Prostate gland (tissue), 2 donors: Measurements from ENCODE around the gene C4orf50. TPM values are rescaled to one million over a fixed set of nuclear protein-coding genes. Genes with fewer than 3 reads are reported as not detected.

Source experiments
- DNase-seq: peaks from one replicate; pipeline ENCODE4 v3.0.0-alpha.2; 2019; ENCODE audit warnings: low spot score
- H3K27ac ChIP-seq, 2 donors: fragments of 200-600 bp; sonication (generic); 2 replicates each; pipeline ENCODE4 v1.5.1; 2017 to 2019
- H3K27me3 ChIP-seq: fragments of 200-600 bp; sonication (generic); replicated peaks from 2 replicates; pipeline ENCODE4 v1.5.1; 2019; ENCODE audit not compliant: insufficient read depth
- H3K36me3 ChIP-seq, 2 donors: fragments of 200-600 bp; sonication (generic); 1 replicate in 1 of 2; 2 replicates in 1 of 2; pipeline versions ENCODE4 v1.5.1 to v1.8.1; 2017 to 2019
- H3K4me1 ChIP-seq: fragments of 200-600 bp; sonication (generic); replicated peaks from 2 replicates; pipeline ENCODE4 v1.5.1; 2019
- H3K4me3 ChIP-seq, 2 donors: fragments of 200-600 bp; sonication (generic); 2 replicates each; pipeline ENCODE4 v1.5.1; 2017 to 2019
- H3K9me3 ChIP-seq: fragments of 200-600 bp; sonication (generic); 2 replicates; pipeline ENCODE4 v1.5.1; 2017
- POLR2A ChIP-seq: fragments of 450-650 bp; IDR thresholded peaks from one replicate; pipeline ENCODE4 v1.6.1; 2016; ENCODE audit warnings: antibody characterized with exemption, mild to moderate bottlenecking
- POLR2AphosphoS5 ChIP-seq: sonication (generic); formaldehyde crosslinking; IDR thresholded peaks from one replicate; pipeline ENCODE4 v1.6.1; 2017; ENCODE audit warnings: antibody characterized with exemption
- WGBS: methylation state at CpG from one replicate; pipeline ENCODE4 v1.1.5; 2018; 5-methylcytosine and 5-hydroxymethylcytosine counted together
- intact Hi-C: fragments of 100-400 bp; cut with DNase I; formaldehyde crosslinking; loops from one replicate; pipeline ENCODE4 v1.14.2; 2022
- total RNA-seq, 2 donors: library from RNA; depleted of rRNA; stranded (reverse); fragments of >200 nt; gene quantifications; one replicate each; pipeline ENCODE4 v1.1.0, GENCODE V29; 2016
- TF ChIP-seq, protein P1 (sequence below), 4 experiments: fragments of 200-600 bp in 2 of 4; fragments of 450-650 bp in 2 of 4; sonication (generic) in 2 of 4; IDR thresholded peaks; 1 replicate in 3 of 4; 2 replicates in 1 of 4; pipeline ENCODE4 v1.5.1; 2016 to 2019; ENCODE audit warnings: antibody characterized with exemption in 4 of 4, mild to moderate bottlenecking in 2 of 4, moderate library complexity in 2 of 4

Gene C4orf50
- total RNA-seq, 2 donors from 2014 or later = 0.87 to 2.8 TPM

DNA sequence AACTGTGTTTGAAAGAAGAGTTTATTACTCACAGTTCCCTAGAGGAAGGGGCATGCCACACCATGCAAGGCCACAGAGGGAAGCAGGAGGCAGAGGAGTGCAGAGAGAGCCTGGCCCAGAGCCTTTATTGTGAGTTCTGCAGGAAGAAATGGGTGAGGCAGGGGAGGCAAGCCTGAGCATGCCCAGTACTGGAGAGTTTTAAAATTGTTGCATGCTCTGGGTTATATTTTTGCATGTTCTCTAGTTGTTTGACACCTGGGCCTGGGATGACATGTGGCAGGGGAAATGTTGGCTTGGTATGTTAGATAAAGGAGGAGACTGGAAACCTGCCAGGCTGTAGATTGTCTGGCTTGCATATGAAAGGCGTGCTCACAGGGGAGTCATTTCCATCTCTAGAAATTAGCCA, 105.6 kb downstream of the C4orf50 start:
- intact Hi-C loops = no loop called here
- H3K36me3 ChIP-seq = no peaks in the 10 kb centered on the region
- no peak for DNase-seq
- no peaks in the 10 kb centered on the region for H3K4me1 ChIP-seq
- TF ChIP-seq, protein P1, sequence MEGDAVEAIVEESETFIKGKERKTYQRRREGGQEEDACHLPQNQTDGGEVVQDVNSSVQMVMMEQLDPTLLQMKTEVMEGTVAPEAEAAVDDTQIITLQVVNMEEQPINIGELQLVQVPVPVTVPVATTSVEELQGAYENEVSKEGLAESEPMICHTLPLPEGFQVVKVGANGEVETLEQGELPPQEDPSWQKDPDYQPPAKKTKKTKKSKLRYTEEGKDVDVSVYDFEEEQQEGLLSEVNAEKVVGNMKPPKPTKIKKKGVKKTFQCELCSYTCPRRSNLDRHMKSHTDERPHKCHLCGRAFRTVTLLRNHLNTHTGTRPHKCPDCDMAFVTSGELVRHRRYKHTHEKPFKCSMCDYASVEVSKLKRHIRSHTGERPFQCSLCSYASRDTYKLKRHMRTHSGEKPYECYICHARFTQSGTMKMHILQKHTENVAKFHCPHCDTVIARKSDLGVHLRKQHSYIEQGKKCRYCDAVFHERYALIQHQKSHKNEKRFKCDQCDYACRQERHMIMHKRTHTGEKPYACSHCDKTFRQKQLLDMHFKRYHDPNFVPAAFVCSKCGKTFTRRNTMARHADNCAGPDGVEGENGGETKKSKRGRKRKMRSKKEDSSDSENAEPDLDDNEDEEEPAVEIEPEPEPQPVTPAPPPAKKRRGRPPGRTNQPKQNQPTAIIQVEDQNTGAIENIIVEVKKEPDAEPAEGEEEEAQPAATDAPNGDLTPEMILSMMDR (IDR thresholded peaks at IDR 0.05) = no peak
- no peak for TF ChIP-seq POLR2A
- no peak for TF ChIP-seq POLR2AphosphoS5
- H3K27ac ChIP-seq = no peak overlapping the region
- no peak overlapping the region for H3K4me3 ChIP-seq
- 71% methylated on average over 1 of the region's 1 CpG for WGBS
- no peaks in the 10 kb centered on the region for H3K9me3 ChIP-seq
- H3K27me3 ChIP-seq = no peaks in the 10 kb centered on the region

DNA sequence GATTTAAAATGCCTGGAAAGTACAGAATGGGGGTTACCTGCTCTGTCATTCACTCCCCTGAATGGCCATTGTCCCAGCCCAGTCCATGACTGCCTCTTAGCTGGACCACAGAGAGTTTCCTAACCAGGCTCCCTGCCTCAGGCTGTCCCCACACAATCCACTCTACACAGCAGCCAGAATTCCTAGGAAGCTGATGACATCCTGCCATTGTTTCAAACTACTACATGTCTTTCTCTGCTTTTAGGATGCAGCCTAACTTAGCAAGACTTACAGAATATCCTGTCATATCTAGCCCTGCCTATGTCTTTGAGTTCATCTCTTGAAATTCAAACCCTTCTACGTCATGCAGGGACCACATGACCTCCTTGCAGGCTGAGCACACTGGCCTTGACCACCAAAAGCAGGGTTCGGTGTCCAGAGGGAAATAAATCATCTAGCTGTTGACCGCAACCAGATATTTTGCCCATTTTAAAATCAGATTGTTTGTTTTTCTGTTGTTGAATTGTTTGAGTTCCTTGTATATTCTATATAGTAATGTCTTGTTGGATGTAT, 109.3 kb downstream of the C4orf50 start:
- DNase-seq = no peak
- intact Hi-C loops = no loop called here
- H3K27ac ChIP-seq = no peak overlapping the region
- no peaks in the 10 kb centered on the region for H3K4me1 ChIP-seq
- no peaks in the 10 kb centered on the region for H3K36me3 ChIP-seq
- peaks cover 4% of the 10 kb centered on the region for H3K27me3 ChIP-seq
- WGBS = 65% methylated on average over 3 of the region's 3 CpGs
- TF ChIP-seq, protein P1 (IDR thresholded peaks at IDR 0.05) = no peak
- TF ChIP-seq POLR2A (no peak), POLR2AphosphoS5 (no peak)
- H3K9me3 ChIP-seq = no peaks in the 10 kb centered on the region
- H3K4me3 ChIP-seq = no peak overlapping the region

DNA sequence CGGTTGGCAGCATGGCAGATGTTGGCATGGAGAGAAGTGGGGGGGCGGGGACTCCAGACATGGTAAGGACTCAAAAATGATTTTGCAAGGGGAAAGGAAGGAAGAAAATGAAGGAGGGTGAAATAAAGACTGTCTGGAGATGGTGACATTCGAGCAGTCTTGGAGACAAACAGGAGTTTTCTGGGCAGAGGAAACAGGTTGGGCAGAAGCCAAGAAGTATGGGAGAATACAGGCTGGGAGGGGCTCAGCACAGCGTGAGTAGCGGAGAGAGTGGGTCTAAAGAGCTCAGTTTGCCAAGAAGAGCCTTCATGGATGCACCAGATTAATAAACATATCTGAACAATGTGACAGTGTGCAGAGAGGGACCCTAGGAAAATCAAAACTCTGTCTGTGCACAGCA, 112.0 kb downstream of the C4orf50 start:
- no peak for DNase-seq
- H3K4me3 ChIP-seq = no peak overlapping the region
- no peaks in the 10 kb centered on the region for H3K9me3 ChIP-seq
- no peaks in the 10 kb centered on the region for H3K36me3 ChIP-seq
- no peak for TF ChIP-seq POLR2AphosphoS5
- TF ChIP-seq, protein P1 (IDR thresholded peaks at IDR 0.05) = no peak
- no peak for TF ChIP-seq POLR2A
- intact Hi-C loops = no loop called here
- H3K27me3 ChIP-seq = peaks cover 4% of the 10 kb centered on the region
- H3K27ac ChIP-seq = no peak overlapping the region
- no peaks in the 10 kb centered on the region for H3K4me1 ChIP-seq
- WGBS = 18% methylated on average over 5 of the region's 5 CpGs

DNA sequence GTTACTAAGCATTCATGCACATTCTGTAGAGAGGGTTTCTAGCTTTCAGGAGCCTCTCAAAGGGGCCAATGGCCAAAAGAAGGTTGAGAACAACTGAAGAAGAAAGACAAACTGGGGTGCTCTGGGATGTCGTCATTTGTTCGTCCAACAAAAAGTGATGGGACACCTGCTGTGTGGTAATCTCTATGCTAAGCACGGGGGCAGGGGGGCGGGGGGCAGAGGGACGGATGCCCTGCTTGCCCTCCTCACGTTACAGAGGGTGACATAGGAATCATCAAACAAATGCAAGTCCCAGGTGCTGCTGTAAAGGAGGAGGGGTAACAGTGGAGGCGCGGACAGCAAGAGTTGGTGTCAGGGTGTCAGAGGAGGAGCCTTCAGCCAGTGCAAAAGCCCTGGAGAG, 112.5 kb downstream of the C4orf50 start:
- no peak for DNase-seq
- Histone ChIP-seq H3K27ac (no peak overlapping the region), H3K4me1 (no peaks in the 10 kb centered on the region), H3K9me3 (no peaks in the 10 kb centered on the region), H3K36me3 (no peaks in the 10 kb centered on the region), H3K4me3 (no peak overlapping the region), H3K27me3 (peaks cover 4% of the 10 kb centered on the region)
- intact Hi-C loops = no loop called here
- WGBS = 6% methylated on average over 8 of the region's 8 CpGs
- TF ChIP-seq POLR2AphosphoS5 (no peak), POLR2A (no peak)
- TF ChIP-seq, protein P1 (IDR thresholded peaks at IDR 0.05) = no peak

DNA sequence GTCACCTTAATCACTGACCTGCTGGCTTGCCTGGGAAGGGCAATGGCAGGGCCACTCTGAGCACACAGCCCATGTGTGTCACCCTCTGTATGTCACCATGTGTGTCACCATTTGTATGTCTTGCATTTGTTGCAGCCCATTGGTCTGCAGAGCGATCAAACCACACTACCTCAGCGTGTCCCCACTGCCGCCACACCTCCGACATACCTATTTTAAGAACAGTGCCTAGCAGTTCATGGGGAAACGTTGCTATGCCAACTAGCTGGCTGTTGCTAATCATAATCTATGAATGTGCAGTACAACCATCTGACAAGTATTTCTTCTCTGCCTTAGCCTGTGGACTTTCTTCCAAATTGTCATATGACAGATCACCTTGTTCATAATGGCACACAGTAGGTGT, 117.4 kb downstream of the C4orf50 start:
- intact Hi-C loops = no loop called here
- DNase-seq = no peak
- Histone ChIP-seq H3K4me1 (no peaks in the 10 kb centered on the region), H3K27me3 (peaks cover 6% of the 10 kb centered on the region), H3K9me3 (no peaks in the 10 kb centered on the region), H3K4me3 (no peak overlapping the region), H3K27ac (no peak overlapping the region), H3K36me3 (no peaks in the 10 kb centered on the region)
- WGBS = 74% methylated on average over 5 of the region's 5 CpGs
- TF ChIP-seq POLR2A (no peak), POLR2AphosphoS5 (no peak)
- TF ChIP-seq, protein P1 (IDR thresholded peaks at IDR 0.05) = no peak
